Ectodermal cell (in vitro differentiated cells): ENCODE results near the gene SLC27A6.

Experiments used
- H3K27ac ChIP-seq: 2 replicates; pipeline ENCODE4 v1.7.0; 2013; ENCODE audit warnings: mild to moderate bottlenecking, low read depth, low read length; ENCODE audit not compliant: insufficient read depth, poor library complexity, severe bottlenecking
- H3K27me3 ChIP-seq: 2 replicates; pipeline ENCODE4 v1.7.0; 2013; ENCODE audit warnings: mild to moderate bottlenecking, low read length; ENCODE audit not compliant: insufficient read depth, control insufficient read depth, poor library complexity, severe bottlenecking
- H3K36me3 ChIP-seq: one replicate; pipeline ENCODE4 v1.7.0; 2013; ENCODE audit warnings: low read length; ENCODE audit not compliant: control insufficient read depth, insufficient read depth
- H3K4me1 ChIP-seq: one replicate; pipeline ENCODE4 v1.7.0; 2013; ENCODE audit warnings: low read length; ENCODE audit not compliant: control insufficient read depth, insufficient read depth
- H3K4me3 ChIP-seq: 2 replicates; pipeline ENCODE4 v1.7.0; 2013; ENCODE audit warnings: low read depth, low read length, control low read depth; ENCODE audit not compliant: insufficient read depth
- H3K9me3 ChIP-seq: 2 replicates; pipeline ENCODE4 v1.7.0; 2013; ENCODE audit warnings: mild to moderate bottlenecking, low read length, moderate library complexity; ENCODE audit not compliant: control insufficient read depth
- WGBS, 2 experiments: methylation state at CpG; one replicate each; pipeline ENCODE4 v1.1.7; 2013; ENCODE audit warnings: missing lambda C conversion rate in 2 of 2; 5-methylcytosine and 5-hydroxymethylcytosine counted together

The SLC27A6 gene

GRCh38 chr5:129078247-129078646 lies 113.0 kb downstream of the SLC27A6 start:
- Histone ChIP-seq H3K4me3 (no peak overlapping the region), H3K9me3 (no peaks in the 10 kb centered on the region), H3K36me3 (no peaks in the 10 kb centered on the region), H3K27ac (no peak overlapping the region), H3K27me3 (no peaks in the 10 kb centered on the region), H3K4me1 (no peaks in the 10 kb centered on the region)
- WGBS, 2 experiments, result 89% methylated on average over 1 of the region's 1 CpG; no CpG with 5 or more reads in 1 of the 2 experiments

DNA sequence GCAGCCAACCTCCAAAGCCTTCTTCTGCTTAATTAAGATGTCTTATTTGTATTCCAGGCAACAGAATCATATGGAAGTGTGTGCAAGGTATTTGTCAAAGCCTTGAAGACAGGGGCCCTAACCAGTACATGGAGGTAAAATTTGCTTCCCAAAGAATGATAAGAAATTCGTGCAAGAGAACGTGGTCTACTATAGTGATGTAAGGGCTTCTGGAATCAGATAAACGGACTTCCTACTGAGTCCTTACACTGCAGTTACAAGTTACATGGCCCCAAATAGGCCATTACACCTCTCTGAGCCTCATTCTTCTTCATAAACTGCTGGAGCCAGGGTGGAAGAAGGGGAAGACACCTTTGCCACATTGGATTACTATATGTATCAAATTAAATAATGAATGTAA lies 113.4 kb downstream of the SLC27A6 start:
- no peak overlapping the region for H3K27ac ChIP-seq
- no peaks in the 10 kb centered on the region for H3K4me1 ChIP-seq
- no peaks in the 10 kb centered on the region for H3K9me3 ChIP-seq
- no peak overlapping the region for H3K4me3 ChIP-seq
- no peaks in the 10 kb centered on the region for H3K36me3 ChIP-seq
- no peaks in the 10 kb centered on the region for H3K27me3 ChIP-seq
- WGBS, 2 experiments, result 80 to 95% methylated on average over 2 to 3 of the region's 3 CpGs

- no peak overlapping the region for H3K4me3 ChIP-seq
- no peaks in the 10 kb centered on the region for H3K27me3 ChIP-seq
- H3K27ac ChIP-seq, result no peak overlapping the region
- H3K4me1 ChIP-seq, result no peaks in the 10 kb centered on the region
- no peaks in the 10 kb centered on the region for H3K36me3 ChIP-seq
- no peaks in the 10 kb centered on the region for H3K9me3 ChIP-seq
Measured at GRCh38 chr5:129079496-129079895, 114.2 kb downstream of the SLC27A6 start.

DNA sequence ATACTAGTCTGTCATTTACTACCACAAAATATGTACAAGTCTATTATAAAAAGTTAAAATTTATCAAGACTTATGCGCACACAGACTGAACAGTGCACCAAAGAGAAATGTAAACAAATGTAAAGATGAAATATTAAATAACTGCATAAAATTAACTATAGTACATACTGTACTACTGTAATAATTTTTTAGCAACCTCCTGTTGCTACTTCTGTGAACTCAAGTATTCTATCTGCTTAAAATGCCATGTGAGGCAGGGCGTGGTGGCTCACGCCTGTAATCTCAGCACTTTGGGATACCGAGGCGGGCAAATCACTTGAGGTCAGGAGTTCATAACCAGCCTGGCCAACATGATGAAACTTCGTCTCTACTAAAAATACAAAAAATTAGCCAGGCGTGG lies 115.5 kb downstream of the SLC27A6 start:
- WGBS, 2 experiments, result 83 to 94% methylated on average over 6 of the region's 7 CpGs
- no peaks in the 10 kb centered on the region for H3K9me3 ChIP-seq
- no peak overlapping the region for H3K27ac ChIP-seq
- no peak overlapping the region for H3K4me3 ChIP-seq
- H3K27me3 ChIP-seq, result no peaks in the 10 kb centered on the region
- no peaks in the 10 kb centered on the region for H3K4me1 ChIP-seq
- H3K36me3 ChIP-seq, result no peaks in the 10 kb centered on the region

DNA sequence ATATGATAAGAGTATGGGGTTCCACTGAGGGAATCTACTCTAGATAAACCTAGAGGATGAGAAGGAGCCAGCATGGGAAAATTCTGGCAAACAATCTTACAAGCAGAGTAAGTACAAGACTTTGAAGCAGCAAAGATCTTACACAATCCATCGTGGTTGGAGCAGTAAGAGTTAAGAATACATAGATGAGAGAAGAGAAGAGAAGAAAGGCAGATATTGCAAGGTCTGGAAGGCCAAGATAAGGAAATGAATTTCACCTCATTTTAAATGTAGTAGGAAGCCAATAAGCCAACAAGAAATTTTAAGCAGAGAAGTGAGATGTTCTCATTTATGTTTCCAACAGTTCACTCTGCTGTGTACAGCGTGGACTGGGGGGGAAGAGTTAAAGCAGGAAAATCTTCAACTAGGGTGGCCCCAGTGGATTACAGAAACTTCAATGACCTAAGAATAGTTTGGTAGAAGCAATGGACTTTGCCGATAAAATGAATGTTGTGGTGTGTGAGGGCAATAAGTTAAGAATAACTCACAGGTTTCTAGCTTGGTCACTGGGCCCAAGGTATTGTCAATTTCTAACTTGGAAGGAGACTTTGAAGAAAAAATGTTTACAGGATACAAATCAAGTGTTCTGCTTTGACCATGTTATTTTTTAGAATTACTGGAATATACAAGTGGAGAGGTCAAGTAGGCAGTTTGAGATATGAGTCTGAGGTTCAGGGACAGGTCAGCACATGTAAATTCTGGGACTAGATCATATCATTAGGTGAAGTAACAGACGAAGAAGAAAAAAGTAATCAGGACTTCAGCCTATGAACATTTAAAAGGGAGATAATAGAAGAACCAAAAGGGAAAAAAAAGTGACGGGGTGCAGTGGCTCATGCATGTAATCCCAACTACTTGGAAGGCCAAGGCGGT lies 117.2 kb downstream of the SLC27A6 start:
- WGBS, 2 experiments, result 91 to 94% methylated on average over 6 of the region's 6 CpGs

More for the DNA sequence above, 117.2 kb downstream of the SLC27A6 start:
- Histone ChIP-seq H3K36me3 (no peaks in the 10 kb centered on the region), H3K4me1 (no peaks in the 10 kb centered on the region), H3K4me3 (no peak overlapping the region), H3K9me3 (no peaks in the 10 kb centered on the region), H3K27me3 (no peaks in the 10 kb centered on the region), H3K27ac (no peak overlapping the region)
